NCI-H1105 treated with DMSO at 0.1 percent for 48 hours (cell line): ENCODE results near the gene AGFG2.

ENCODE experiments used
- DNase-seq: peaks from one replicate; lab custom pipeline; 2025; lab: John Stamatoyannopoulos, UW

The AGFG2 gene

GRCh38 chr7:100586266-100587025 lies 47.4 kb downstream of the AGFG2 start, which contains the start of gene FBXO24:
FBXO24 (plus strand) TSS chr7:100586328; CDS start chr7:100586626, 298 bp downstream.
- peak; percentile 99 for DNase-seq

GRCh38 chr7:100588438-100588837 lies 49.4 kb downstream of the AGFG2 start:
- no peak for DNase-seq

- no peak for DNase-seq
Observed at GRCh38 chr7:100589341-100589947, 50.4 kb downstream of the AGFG2 start.

- no peak for DNase-seq
Observed at GRCh38 chr7:100590077-100590737, 51.2 kb downstream of the AGFG2 start.

GRCh38 chr7:100591596-100591995 lies 52.6 kb downstream of the AGFG2 start:
- no peak for DNase-seq

GRCh38 chr7:100595188-100595587 lies 56.2 kb downstream of the AGFG2 start:
- no peak for DNase-seq

GRCh38 chr7:100598425-100598824 lies 59.4 kb downstream of the AGFG2 start:
- DNase-seq: no peak

- DNase-seq: no peak
Observed at GRCh38 chr7:100599911-100600729, 61.1 kb downstream of the AGFG2 start.

GRCh38 chr7:100600730-100601038 lies 61.7 kb downstream of the AGFG2 start:
- no peak for DNase-seq

GRCh38 chr7:100602889-100603725 lies 64.1 kb downstream of the AGFG2 start:
- DNase-seq: no peak

- DNase-seq: no peak
Observed at GRCh38 chr7:100603726-100604027, 64.7 kb downstream of the AGFG2 start.

- peak; percentile 32 for DNase-seq
Observed at GRCh38 chr7:100604028-100604975, 65.3 kb downstream of the AGFG2 start.

GRCh38 chr7:100604976-100605911 lies 66.2 kb downstream of the AGFG2 start:
- DNase-seq: no peak

GRCh38 chr7:100606313-100606712 lies 67.3 kb downstream of the AGFG2 start:
- DNase-seq: no peak

- DNase-seq: no peak
Observed at GRCh38 chr7:100607111-100607510, 68.1 kb downstream of the AGFG2 start.

- DNase-seq: no peak
Observed at GRCh38 chr7:100609958-100610357, 71.0 kb downstream of the AGFG2 start.

- peak; percentile 99 for DNase-seq
Observed at GRCh38 chr7:100611983-100612729, 73.2 kb downstream of the AGFG2 start, which contains the start of gene MOSPD3. MOSPD3 (plus strand) TSS chr7:100612540; CDS start chr7:100612792, 252 bp downstream.

GRCh38 chr7:100612730-100613390 lies 73.9 kb downstream of the AGFG2 start:
- DNase-seq: no peak
